ENCODE results near the gene FOXJ2.
A peak's percentile ranks its signal among the peaks of the same experiment; 100 is the strongest.
"Not testable (repeated sequence)": the region's sequence is repeated elsewhere in the genome, so short reads cannot be mapped to it uniquely, and the experiment has no call there.

The FOXJ2 gene

GRCh38 chr12:8028267-8028666 lies 4.2 kb upstream of the FOXJ2 start:
- no peak for DNase-seq (ENCODE audit: low read depth in 2 of 2, low spot score in 1 of 2)

- DNase-seq (ENCODE audit: low read depth in 2 of 2, low spot score in 1 of 2), result no peak
These were observed 2.3 kb upstream of the FOXJ2 start for GRCh38 chr12:8030189-8030588.

GRCh38 chr12:8031017-8031416 lies 1.5 kb upstream of the FOXJ2 start:
- not testable (repeated sequence) for DNase-seq (ENCODE audit: low read depth in 2 of 2, low spot score in 1 of 2)

GRCh38 chr12:8031872-8032241 lies 659 bp upstream of the FOXJ2 start:
- DNase-seq (ENCODE audit: low read depth in 2 of 2, low spot score in 1 of 2), result no peak

GRCh38 chr12:8033153-8034044 lies 883 bp downstream of the FOXJ2 start:
- no peak for DNase-seq (ENCODE audit: low read depth in 2 of 2, low spot score in 1 of 2)

GRCh38 chr12:8034802-8035201 lies 2.3 kb downstream of the FOXJ2 start:
- DNase-seq (ENCODE audit: low read depth in 2 of 2, low spot score in 1 of 2), result no peak

GRCh38 chr12:8035440-8036010 lies 3.0 kb downstream of the FOXJ2 start:
- DNase-seq (ENCODE audit: low read depth in 2 of 2, low spot score in 1 of 2), result no peak

GRCh38 chr12:8036346-8036745 lies 3.8 kb downstream of the FOXJ2 start:
- DNase-seq (ENCODE audit: low read depth in 2 of 2, low spot score in 1 of 2), result no peak

GRCh38 chr12:8037046-8037663 lies 4.6 kb downstream of the FOXJ2 start:
- no peak for DNase-seq (ENCODE audit: low read depth in 2 of 2, low spot score in 1 of 2)

GRCh38 chr12:8037947-8038346 lies 5.4 kb downstream of the FOXJ2 start:
- no peak for DNase-seq (ENCODE audit: low read depth in 2 of 2, low spot score in 1 of 2)

- DNase-seq (ENCODE audit: low read depth in 2 of 2, low spot score in 1 of 2), result no peak
These were observed 6.2 kb downstream of the FOXJ2 start for GRCh38 chr12:8038659-8039114.

- DNase-seq (ENCODE audit: low read depth in 2 of 2, low spot score in 1 of 2), result no peak
These were observed 8.3 kb downstream of the FOXJ2 start for GRCh38 chr12:8040791-8041190.

- peak; percentile 66 to 72 for DNase-seq (ENCODE audit: low read depth in 2 of 2, low spot score in 1 of 2)
These were observed 13.7 kb downstream of the FOXJ2 start for GRCh38 chr12:8045952-8046944.

- no peak for DNase-seq (ENCODE audit: low read depth in 2 of 2, low spot score in 1 of 2)
These were observed 15.3 kb downstream of the FOXJ2 start for GRCh38 chr12:8047842-8048241.

GRCh38 chr12:8048906-8049305 lies 16.4 kb downstream of the FOXJ2 start:
- no peak for DNase-seq (ENCODE audit: low read depth in 2 of 2, low spot score in 1 of 2)

GRCh38 chr12:8050600-8051250 lies 18.2 kb downstream of the FOXJ2 start:
- no peak for DNase-seq (ENCODE audit: low read depth in 2 of 2, low spot score in 1 of 2)

GRCh38 chr12:8052679-8053078 lies 20.2 kb downstream of the FOXJ2 start:
- DNase-seq (ENCODE audit: low read depth in 2 of 2, low spot score in 1 of 2), result no peak

- no peak for DNase-seq (ENCODE audit: low read depth in 2 of 2, low spot score in 1 of 2)
These were observed 22.3 kb downstream of the FOXJ2 start for GRCh38 chr12:8054816-8055215.

- no peak for DNase-seq (ENCODE audit: low read depth in 2 of 2, low spot score in 1 of 2)
These were observed 24.8 kb downstream of the FOXJ2 start for GRCh38 chr12:8057306-8057705.

- no peak for DNase-seq (ENCODE audit: low read depth in 2 of 2, low spot score in 1 of 2)
These were observed 25.3 kb downstream of the FOXJ2 start for GRCh38 chr12:8057839-8058238.
